HepG2 (cell line): ENCODE measurements around the gene RPL6. TPM values are rescaled to one million over a fixed set of nuclear protein-coding genes. Genes with fewer than 3 reads are reported as not detected.
A peak's percentile ranks its signal among the peaks of the same experiment; 100 is the strongest.

Source experiments
- CREB1 ChIP-seq, 2 experiments: fragments of 450-650 bp in 1 of 2; IDR thresholded peaks; 2 replicates each; pipeline ENCODE4 v1.6.1; 2016 to 2017; ENCODE audit warnings: control low read depth in 1 of 2, mild to moderate bottlenecking in 1 of 2, missing compliant biosample characterization in 1 of 2, missing genetic modification characterization in 1 of 2
- DPF2 ChIP-seq: sonication (generic); formaldehyde crosslinking; IDR thresholded peaks from 2 replicates; pipeline ENCODE4 v1.4.0; 2020; ENCODE audit warnings: mild to moderate bottlenecking, low read depth, missing genetic modification reagents, borderline replicate concordance
- FOXO1 ChIP-seq: sonication (generic); formaldehyde crosslinking; IDR thresholded peaks from 2 replicates; pipeline ENCODE4 v1.4.0; 2020; ENCODE audit warnings: missing genetic modification reagents
- KLF12 ChIP-seq: sonication (generic); formaldehyde crosslinking; IDR thresholded peaks from 2 replicates; pipeline ENCODE4 v1.4.0; 2020; ENCODE audit warnings: missing genetic modification reagents, borderline replicate concordance
- NR0B2 ChIP-seq: sonication (generic); formaldehyde crosslinking; IDR thresholded peaks from 2 replicates; pipeline ENCODE4 v1.4.0; 2020; ENCODE audit warnings: mild to moderate bottlenecking, missing genetic modification reagents
- PCBP2 ChIP-seq: fragments of 200-400 bp; formaldehyde crosslinking; optimal IDR thresholded peaks from 2 replicates; pipeline ENCODE3; 2018; ENCODE audit warnings: low read length, low read depth; ENCODE audit not compliant: poor library complexity, severe bottlenecking
- PRDM4 ChIP-seq: sonication (generic); formaldehyde crosslinking; IDR thresholded peaks from 2 replicates; pipeline ENCODE4 v1.9.0; 2021; ENCODE audit warnings: missing genetic modification reagents, borderline replicate concordance
- RBAK ChIP-seq: sonication (generic); formaldehyde crosslinking; IDR thresholded peaks from 2 replicates; pipeline ENCODE4 v1.5.1; 2020; ENCODE audit warnings: mild to moderate bottlenecking, missing genetic modification reagents
- SALL1 ChIP-seq: sonication (generic); formaldehyde crosslinking; IDR thresholded peaks from 2 replicates; pipeline ENCODE4 v1.8.0; 2022; ENCODE audit warnings: mild to moderate bottlenecking, missing genetic modification reagents
- STAT6 ChIP-seq: sonication (generic); formaldehyde crosslinking; IDR thresholded peaks from 2 replicates; pipeline ENCODE4 v1.4.0; 2020; ENCODE audit warnings: missing genetic modification reagents, mild to moderate bottlenecking, borderline replicate concordance
- TBX2 ChIP-seq: sonication (generic); formaldehyde crosslinking; IDR thresholded peaks from 2 replicates; pipeline ENCODE4 v1.5.0; 2020; ENCODE audit warnings: missing genetic modification reagents, mild to moderate bottlenecking, borderline replicate concordance
- ZNF24 ChIP-seq: fragments of 450-650 bp; IDR thresholded peaks from 2 replicates; pipeline ENCODE4 v1.6.1; 2017; ENCODE audit warnings: antibody characterized with exemption, mild to moderate bottlenecking
- ZNF34 ChIP-seq: sonication (generic); formaldehyde crosslinking; IDR thresholded peaks from 2 replicates; pipeline ENCODE4 v1.4.0; 2020; ENCODE audit warnings: mild to moderate bottlenecking, missing genetic modification reagents, borderline replicate concordance
- ZNF572 ChIP-seq: sonication (generic); formaldehyde crosslinking; IDR thresholded peaks from 2 replicates; pipeline ENCODE4 v1.5.1; 2020; ENCODE audit warnings: mild to moderate bottlenecking, missing genetic modification reagents
- ZNF747 ChIP-seq: sonication (generic); formaldehyde crosslinking; IDR thresholded peaks from 2 replicates; pipeline ENCODE4 v1.8.1; 2023; ENCODE audit warnings: missing genetic modification reagents, mild to moderate bottlenecking, borderline replicate concordance
- polyA plus RNA-seq, 8 experiments: library from polyadenylated mRNA; depleted of rRNA in 3 of 8; stranded (reverse) in 7 of 8; unstranded in 1 of 8; fragments of >200 nt; fragmentation: Illumina TruSeq in 4 of 8; extraction: Trizol in 4 of 8; gene quantifications; 2 replicates each; pipeline versions ENCODE4 v1.2.1 to v1.2.3, GENCODE V29; 2011 to 2016; ENCODE audit warnings: low read depth in 4 of 8, missing spikeins in 1 of 8, mixed read lengths in 1 of 8; ENCODE audit not compliant: insufficient read depth in 1 of 8
- total RNA-seq, 5 experiments: library from RNA; depleted of rRNA; stranded (reverse); fragments of >200 nt; fragmentation: Illumina TruSeq; extraction: Trizol; gene quantifications; 2 replicates each; pipeline ENCODE4 v1.2.3, GENCODE V29; 2016; ENCODE audit warnings: low read depth in 1 of 5
- TF ChIP-seq, protein P1 (sequence below): sonication (generic); formaldehyde crosslinking; conservative IDR thresholded peaks from 2 replicates; pipeline ENCODE4 v1.4.0; 2020; ENCODE audit warnings: missing genetic modification reagents
- TF ChIP-seq, protein P2 (sequence below): sonication (generic); formaldehyde crosslinking; IDR thresholded peaks from 2 replicates; pipeline ENCODE4 v1.4.0; 2020; ENCODE audit warnings: mild to moderate bottlenecking, missing genetic modification reagents, borderline replicate concordance

Gene RPL6
- total and polyA plus RNA-seq, 2 of the 13 experiments (the other 11 are each of a cell fraction or from before 2014, with no cell fraction given): 1,551 to 1,719 TPM

DNA sequence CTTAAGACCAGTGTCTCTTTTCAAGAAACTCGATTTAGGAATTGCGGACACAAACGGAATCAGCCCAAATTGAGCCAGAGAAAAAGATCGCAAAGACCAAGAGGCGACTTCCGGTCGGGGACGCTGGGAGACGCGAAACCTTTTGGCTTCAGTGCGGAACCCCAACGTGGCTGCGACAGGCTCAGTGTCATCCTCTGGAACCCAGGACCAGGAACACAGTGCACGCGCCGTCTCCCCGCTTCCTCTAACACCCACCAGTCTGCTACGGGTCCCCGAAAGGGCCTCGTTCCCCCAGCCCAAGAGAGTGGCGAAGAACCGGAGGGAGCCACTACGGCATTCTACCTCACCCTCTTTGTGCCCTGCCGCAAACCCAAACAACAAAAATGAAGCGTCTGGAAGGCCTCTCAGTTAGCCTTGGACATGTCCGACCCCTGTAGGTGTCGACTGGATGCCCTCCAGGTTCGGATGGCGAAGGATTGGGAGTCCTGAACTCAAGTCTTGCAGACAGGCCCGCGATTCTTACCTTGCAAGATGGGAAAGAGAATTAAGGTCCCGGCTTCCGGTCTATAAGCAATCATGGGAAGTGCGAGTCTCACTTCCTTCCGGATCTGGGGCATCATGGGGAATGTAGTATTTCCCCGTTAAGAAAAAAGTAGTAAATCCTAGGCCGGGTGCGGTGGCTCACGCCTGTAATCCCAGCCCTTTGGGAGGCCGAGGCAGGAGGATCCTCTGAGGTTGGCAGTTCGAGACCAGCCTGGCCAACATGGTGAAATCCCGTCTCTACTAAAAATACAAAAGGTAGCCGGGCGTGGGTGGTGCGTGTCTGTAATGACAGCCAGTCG, at the start of gene RPL6 (continued):
- TF ChIP-seq STAT6 (CRISPR knock-in tag) (no peak), ZNF24 (no peak), TBX2 (peak; percentile 75; the same call in 1 of the 2 replicates), DPF2 (CRISPR knock-in tag) (no peak), KLF12 (CRISPR knock-in tag) (peak; percentile 87), RBAK (CRISPR knock-in tag) (no peak), SALL1 (CRISPR knock-in tag) (peak; percentile 83; the same call in 1 of the 2 replicates), PCBP2 (no peak), CREB1 (IDR thresholded peaks at IDR 0.05) (0 out of 2 replicates have a peak, but pooled peaks have one; percentile 1), CREB1 (CRISPR knock-in tag; IDR thresholded peaks at IDR 0.05) (peak; percentile 81), FOXO1 (peak; percentile 7; the same call in 1 of the 2 replicates), ZNF34 (CRISPR knock-in tag) (0 out of 2 replicates have a peak, but pooled peaks have one; percentile 49), ZNF747 (CRISPR knock-in tag) (peak; percentile 82), PRDM4 (CRISPR knock-in tag) (no peak), ZNF572 (CRISPR knock-in tag) (no peak), NR0B2 (no peak; the same call in 1 of the 2 replicates)
- TF ChIP-seq, protein P1, sequence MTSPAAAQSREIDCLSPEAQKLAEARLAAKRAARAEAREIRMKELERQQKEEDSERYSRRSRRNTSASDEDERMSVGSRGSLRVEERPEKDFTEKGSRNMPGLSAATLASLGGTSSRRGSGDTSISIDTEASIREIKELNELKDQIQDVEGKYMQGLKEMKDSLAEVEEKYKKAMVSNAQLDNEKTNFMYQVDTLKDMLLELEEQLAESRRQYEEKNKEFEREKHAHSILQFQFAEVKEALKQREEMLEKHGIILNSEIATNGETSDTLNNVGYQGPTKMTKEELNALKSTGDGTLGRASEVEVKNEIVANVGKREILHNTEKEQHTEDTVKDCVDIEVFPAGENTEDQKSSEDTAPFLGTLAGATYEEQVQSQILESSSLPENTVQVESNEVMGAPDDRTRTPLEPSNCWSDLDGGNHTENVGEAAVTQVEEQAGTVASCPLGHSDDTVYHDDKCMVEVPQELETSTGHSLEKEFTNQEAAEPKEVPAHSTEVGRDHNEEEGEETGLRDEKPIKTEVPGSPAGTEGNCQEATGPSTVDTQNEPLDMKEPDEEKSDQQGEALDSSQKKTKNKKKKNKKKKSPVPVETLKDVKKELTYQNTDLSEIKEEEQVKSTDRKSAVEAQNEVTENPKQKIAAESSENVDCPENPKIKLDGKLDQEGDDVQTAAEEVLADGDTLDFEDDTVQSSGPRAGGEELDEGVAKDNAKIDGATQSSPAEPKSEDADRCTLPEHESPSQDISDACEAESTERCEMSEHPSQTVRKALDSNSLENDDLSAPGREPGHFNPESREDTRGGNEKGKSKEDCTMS: no peak
- TF ChIP-seq, protein P2, sequence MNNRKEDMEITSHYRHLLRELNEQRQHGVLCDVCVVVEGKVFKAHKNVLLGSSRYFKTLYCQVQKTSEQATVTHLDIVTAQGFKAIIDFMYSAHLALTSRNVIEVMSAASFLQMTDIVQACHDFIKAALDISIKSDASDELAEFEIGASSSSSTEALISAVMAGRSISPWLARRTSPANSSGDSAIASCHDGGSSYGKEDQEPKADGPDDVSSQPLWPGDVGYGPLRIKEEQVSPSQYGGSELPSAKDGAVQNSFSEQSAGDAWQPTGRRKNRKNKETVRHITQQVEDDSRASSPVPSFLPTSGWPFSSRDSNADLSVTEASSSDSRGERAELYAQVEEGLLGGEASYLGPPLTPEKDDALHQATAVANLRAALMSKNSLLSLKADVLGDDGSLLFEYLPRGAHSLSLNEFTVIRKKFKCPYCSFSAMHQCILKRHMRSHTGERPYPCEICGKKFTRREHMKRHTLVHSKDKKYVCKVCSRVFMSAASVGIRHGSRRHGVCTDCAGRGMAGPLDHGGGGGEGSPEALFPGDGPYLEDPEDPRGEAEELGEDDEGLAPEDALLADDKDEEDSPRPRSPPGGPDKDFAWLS (CRISPR knock-in tag): no peak
